NCI-H345 treated with DMSO at 0.1 percent for 48 hours (cell line): ENCODE data around the gene MLPH.
A peak's percentile ranks its signal among the peaks of the same experiment; 100 is the strongest.

Experiments used
- DNase-seq: peaks from one replicate; lab custom pipeline; 2025; ENCODE audit not compliant: unreplicated experiment; lab: John Stamatoyannopoulos, UW

Gene MLPH

GRCh38 chr2:237517163-237517562, 30.1 kb downstream of the MLPH start:
- no peak for DNase-seq

GRCh38 chr2:237517990-237518389, 30.9 kb downstream of the MLPH start:
- DNase-seq, result no peak

- DNase-seq, result no peak
These were observed 32.6 kb downstream of the MLPH start for GRCh38 chr2:237519506-237520245.

GRCh38 chr2:237520290-237520689, 33.2 kb downstream of the MLPH start:
- no peak for DNase-seq

- no peak for DNase-seq
These were observed 37.6 kb downstream of the MLPH start for GRCh38 chr2:237524631-237525030.

- no peak for DNase-seq
These were observed 38.6 kb downstream of the MLPH start for GRCh38 chr2:237525559-237526157.

GRCh38 chr2:237527233-237527632, 40.2 kb downstream of the MLPH start:
- no peak for DNase-seq

- DNase-seq, result no peak
These were observed 40.7 kb downstream of the MLPH start for GRCh38 chr2:237527766-237528165.

GRCh38 chr2:237529452-237530402, 42.7 kb downstream of the MLPH start:
- DNase-seq, result no peak

- DNase-seq, result no peak
These were observed 43.7 kb downstream of the MLPH start for GRCh38 chr2:237530472-237531433.

GRCh38 chr2:237532160-237532559, 45.1 kb downstream of the MLPH start:
- no peak for DNase-seq

GRCh38 chr2:237533668-237534161, 46.7 kb downstream of the MLPH start:
- DNase-seq, result peak; percentile 53

GRCh38 chr2:237534380-237534779, 47.3 kb downstream of the MLPH start:
- DNase-seq, result no peak

GRCh38 chr2:237535385-237536082, 48.5 kb downstream of the MLPH start:
- no peak for DNase-seq

- no peak for DNase-seq
These were observed 49.0 kb downstream of the MLPH start for GRCh38 chr2:237536083-237536415.

- no peak for DNase-seq
These were observed 49.6 kb downstream of the MLPH start for GRCh38 chr2:237536617-237537016.

- no peak for DNase-seq
These were observed 51.1 kb downstream of the MLPH start for GRCh38 chr2:237538001-237538720.

- no peak for DNase-seq
These were observed 51.9 kb downstream of the MLPH start for GRCh38 chr2:237538901-237539300.

GRCh38 chr2:237539681-237540080, 52.6 kb downstream of the MLPH start:
- DNase-seq, result no peak
